ENCODE measurements around the gene CENPL. TPM values are rescaled to one million over a fixed set of nuclear protein-coding genes. Genes with fewer than 3 reads are reported as not detected.

CENPL gene
- total and polyA plus RNA-seq, 7 donors, result 1.8 to 7.8 (median 4.9) TPM

- H3K36me3 ChIP-seq, result peaks cover 4 to 95% (median 18%) of the 10 kb centered on the region in 4 donors
- no peak overlapping the region for H3K27ac ChIP-seq
- no peak for DNase-seq
- H3K4me3 ChIP-seq, result no peak overlapping the region
- WGBS, 2 donors, result 82 to 95% methylated on average over 1 of the region's 1 CpG
- H3K9me3 ChIP-seq, result no peaks in the 10 kb centered on the region
- H3K4me1 ChIP-seq, result peaks cover 0 to 4% (median 0%) of the 10 kb centered on the region in 4 donors
- H3K27me3 ChIP-seq, result no peaks in the 10 kb centered on the region
- intact Hi-C loops (cut with DNase I), result no loop called here
- TF ChIP-seq CTCF (IDR thresholded peaks at IDR 0.05) (no peak), EP300 (IDR thresholded peaks at IDR 0.05) (no peak), POLR2AphosphoS5 (IDR thresholded peaks at IDR 0.05) (no peak), POLR2A (IDR thresholded peaks at IDR 0.05) (no peak)
Measured at GRCh38 chr1:173856014-173856413, 31.3 kb upstream of the CENPL start.

- no peak for DNase-seq
- intact Hi-C loops (cut with DNase I), result no loop called here
- WGBS, 2 donors, result 74 to 77% methylated on average over 5 of the region's 5 CpGs
- TF ChIP-seq EP300 (IDR thresholded peaks at IDR 0.05) (no peak), POLR2A (IDR thresholded peaks at IDR 0.05) (no peak), CTCF (IDR thresholded peaks at IDR 0.05) (no peak), POLR2AphosphoS5 (IDR thresholded peaks at IDR 0.05) (no peak)
- Histone ChIP-seq H3K4me1 (peaks cover 0 to 4% (median 0%) of the 10 kb centered on the region in 4 donors), H3K27ac (peak overlapping the region in 1 of 4 donors; percentile 34), H3K36me3 (peaks cover 3 to 79% (median 10%) of the 10 kb centered on the region in 4 donors), H3K4me3 (no peak overlapping the region), H3K27me3 (no peaks in the 10 kb centered on the region), H3K9me3 (no peaks in the 10 kb centered on the region)
Measured at GRCh38 chr1:173853074-173853473, 28.4 kb upstream of the CENPL start.

GRCh38 chr1:173852105-173852504, 27.4 kb upstream of the CENPL start:
- 88% methylated on average over 4 of the region's 4 CpGs for WGBS, 2 donors
- no peak for TF ChIP-seq EP300 (IDR thresholded peaks at IDR 0.05)
- no peak for TF ChIP-seq CTCF (IDR thresholded peaks at IDR 0.05)
- TF ChIP-seq POLR2AphosphoS5 (IDR thresholded peaks at IDR 0.05), result no peak
- TF ChIP-seq POLR2A (IDR thresholded peaks at IDR 0.05), result no peak
- no peaks in the 10 kb centered on the region for H3K9me3 ChIP-seq
- intact Hi-C loops (cut with DNase I), result no loop called here
- no peaks in the 10 kb centered on the region for H3K27me3 ChIP-seq
- H3K4me1 ChIP-seq, result peaks cover 0 to 4% (median 0%) of the 10 kb centered on the region in 4 donors
- DNase-seq, result no peak
- H3K36me3 ChIP-seq, result peaks cover 3 to 72% (median 6%) of the 10 kb centered on the region in 4 donors
- no peak overlapping the region for H3K4me3 ChIP-seq
- no peak overlapping the region for H3K27ac ChIP-seq

GRCh38 chr1:173832748-173833147, 8.1 kb upstream of the CENPL start:
- 95 to 100% methylated on average over 1 of the region's 1 CpG for WGBS, 2 donors
- TF ChIP-seq POLR2A (IDR thresholded peaks at IDR 0.05) (no peak), POLR2AphosphoS5 (IDR thresholded peaks at IDR 0.05) (no peak), EP300 (IDR thresholded peaks at IDR 0.05) (no peak), CTCF (IDR thresholded peaks at IDR 0.05) (no peak)
- no peaks in the 10 kb centered on the region for H3K4me1 ChIP-seq
- H3K9me3 ChIP-seq, result no peaks in the 10 kb centered on the region
- H3K27ac ChIP-seq, result no peak overlapping the region
- DNase-seq, result no peak
- peaks cover 4 to 72% (median 21%) of the 10 kb centered on the region in 4 donors for H3K36me3 ChIP-seq
- no peak overlapping the region for H3K4me3 ChIP-seq
- no peaks in the 10 kb centered on the region for H3K27me3 ChIP-seq
- intact Hi-C loops (cut with DNase I), result no loop called here

GRCh38 chr1:173827611-173828010, 2.9 kb upstream of the CENPL start:
- Histone ChIP-seq H3K27ac (no peak overlapping the region), H3K36me3 (peaks cover 0 to 23% (median 10%) of the 10 kb centered on the region in 4 donors), H3K4me1 (peaks cover 0 to 22% (median 18%) of the 10 kb centered on the region in 4 donors), H3K9me3 (no peaks in the 10 kb centered on the region), H3K4me3 (no peak overlapping the region), H3K27me3 (no peaks in the 10 kb centered on the region)
- DNase-seq, result no peak
- intact Hi-C loops (cut with DNase I), result no loop called here
- TF ChIP-seq POLR2AphosphoS5 (IDR thresholded peaks at IDR 0.05), result no peak
- TF ChIP-seq EP300 (IDR thresholded peaks at IDR 0.05), result no peak
- TF ChIP-seq CTCF (IDR thresholded peaks at IDR 0.05), result no peak
- TF ChIP-seq POLR2A (IDR thresholded peaks at IDR 0.05), result no peak
- WGBS, 2 donors, result 95 to 96% methylated on average over 2 of the region's 2 CpGs
